Left lobe of liver (tissue), 2 donors: ENCODE data around the gene EFCAB6. TPM values are rescaled to one million over a fixed set of nuclear protein-coding genes. Genes with fewer than 3 reads are reported as not detected.
A peak's percentile ranks its signal among the peaks of the same experiment; 100 is the strongest.

ENCODE experiments used
- ATAC-seq: fragments of 200-7000 bp; cut with Tn5 transposase; one replicate; pipeline ENCODE4 v1.9.1; 2020; ENCODE audit warnings: mild to moderate bottlenecking, moderate library complexity
- DNase-seq: peaks from one replicate; pipeline ENCODE4 v3.0.0-alpha.2; 2020; ENCODE audit warnings: low spot score
- total RNA-seq: library from RNA; stranded (reverse); gene quantifications from one replicate; pipeline ENCODE4 v1.2.1, GENCODE V29; 2021
- donor health status: DM: no; HTN: no; CAD: no; lungs with moderate emphysema.
- donor health status: DM: no; HTN: yes; CAD: no.

Gene EFCAB6
- total RNA-seq, 1 donor from 2014 or later = 0.45 TPM

- ATAC-seq (no peak), DNase-seq (peak; percentile 35)
Measured at GRCh38 chr22:43555561-43556515, 256.3 kb downstream of the EFCAB6 start.

GRCh38 chr22:43554694-43555365, 257.3 kb downstream of the EFCAB6 start:
- peak; percentile 18 for DNase-seq
- no peak for ATAC-seq

- ATAC-seq (no peak), DNase-seq (peak; percentile 7)
Measured at GRCh38 chr22:43554259-43554636, 257.9 kb downstream of the EFCAB6 start.

GRCh38 chr22:43553451-43554258, 258.4 kb downstream of the EFCAB6 start:
- peak; percentile 35 for DNase-seq
- ATAC-seq = no peak

- ATAC-seq = no peak
- DNase-seq = peak; percentile 15
Measured at GRCh38 chr22:43550672-43551071, 261.4 kb downstream of the EFCAB6 start.

GRCh38 chr22:43550024-43550620, 262.0 kb downstream of the EFCAB6 start:
- DNase-seq = peak; percentile 21

GRCh38 chr22:43546186-43546585, 265.9 kb downstream of the EFCAB6 start:
- DNase-seq (no peak), ATAC-seq (no peak)

More at GRCh38 chr22:43550024-43550620, 262.0 kb downstream of the EFCAB6 start:
- ATAC-seq = no peak

- DNase-seq (no peak), ATAC-seq (no peak)
Measured at GRCh38 chr22:43544289-43544673, 267.8 kb downstream of the EFCAB6 start.

- ATAC-seq (no peak), DNase-seq (no peak)
Measured at GRCh38 chr22:43543522-43544288, 268.4 kb downstream of the EFCAB6 start.

GRCh38 chr22:43542681-43543521, 269.2 kb downstream of the EFCAB6 start:
- ATAC-seq = no peak

GRCh38 chr22:43541462-43542407, 270.4 kb downstream of the EFCAB6 start:
- DNase-seq (no peak), ATAC-seq (no peak)

More at GRCh38 chr22:43542681-43543521, 269.2 kb downstream of the EFCAB6 start:
- DNase-seq = no peak

GRCh38 chr22:43541022-43541421, 271.1 kb downstream of the EFCAB6 start:
- DNase-seq (no peak), ATAC-seq (no peak)

- no peak for ATAC-seq
Measured at GRCh38 chr22:43540529-43540923, 271.6 kb downstream of the EFCAB6 start.

GRCh38 chr22:43539572-43540528, 272.3 kb downstream of the EFCAB6 start:
- DNase-seq (no peak), ATAC-seq (no peak)

More at GRCh38 chr22:43540529-43540923, 271.6 kb downstream of the EFCAB6 start:
- no peak for DNase-seq

- ATAC-seq = no peak
- no peak for DNase-seq
Measured at GRCh38 chr22:43537019-43537585, 275.0 kb downstream of the EFCAB6 start.

- DNase-seq (no peak), ATAC-seq (no peak)
Measured at GRCh38 chr22:43535741-43536140, 276.4 kb downstream of the EFCAB6 start.
